Astrocyte of the cerebellum (primary cell): Measurements from ENCODE around the gene HK2.

Experiments used
- DNase-seq: peaks from one replicate; pipeline ENCODE4 v3.0.0-alpha.2; 2011; ENCODE audit warnings: low read depth
- H3K4me3 ChIP-seq: 2 replicates; pipeline ENCODE4 v1.5.1; 2011; ENCODE audit warnings: mild to moderate bottlenecking, low read depth, low read length, moderate library complexity
- in situ Hi-C: cut with HindIII; loops from 2 replicates; pipeline ENCODE4 v1.10.0; 2017; ENCODE audit warnings: low sequenced_read_pairs
- TF ChIP-seq, protein P1 (sequence below): IDR thresholded peaks from 2 replicates; pipeline ENCODE4 v1.5.1; 2012; ENCODE audit warnings: low read length, low read depth, moderate library complexity, mild to moderate bottlenecking; ENCODE audit errors: missing control alignments

The HK2 gene

DNA sequence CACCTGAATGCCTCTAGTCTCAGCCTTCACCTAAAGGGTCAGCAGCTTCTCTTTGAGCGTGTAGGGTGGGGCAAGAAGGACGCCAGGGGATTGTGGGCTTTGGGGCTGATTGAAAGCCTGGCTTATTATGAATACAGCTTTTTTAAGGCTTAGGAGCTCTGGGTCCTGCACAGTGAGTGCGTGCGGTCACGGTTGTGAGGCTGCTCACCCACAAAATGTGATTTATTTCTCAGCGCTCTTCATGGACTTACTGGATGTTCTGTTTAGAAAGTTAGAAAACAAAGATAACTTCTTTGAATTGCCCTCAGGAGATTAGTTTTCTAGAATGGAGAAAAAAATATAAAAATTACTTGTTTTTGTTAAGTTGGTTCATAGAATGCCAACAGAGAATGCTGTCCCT, 37.5 kb downstream of the HK2 start:
- in situ Hi-C loops, result no loop called here
- TF ChIP-seq, protein P1, sequence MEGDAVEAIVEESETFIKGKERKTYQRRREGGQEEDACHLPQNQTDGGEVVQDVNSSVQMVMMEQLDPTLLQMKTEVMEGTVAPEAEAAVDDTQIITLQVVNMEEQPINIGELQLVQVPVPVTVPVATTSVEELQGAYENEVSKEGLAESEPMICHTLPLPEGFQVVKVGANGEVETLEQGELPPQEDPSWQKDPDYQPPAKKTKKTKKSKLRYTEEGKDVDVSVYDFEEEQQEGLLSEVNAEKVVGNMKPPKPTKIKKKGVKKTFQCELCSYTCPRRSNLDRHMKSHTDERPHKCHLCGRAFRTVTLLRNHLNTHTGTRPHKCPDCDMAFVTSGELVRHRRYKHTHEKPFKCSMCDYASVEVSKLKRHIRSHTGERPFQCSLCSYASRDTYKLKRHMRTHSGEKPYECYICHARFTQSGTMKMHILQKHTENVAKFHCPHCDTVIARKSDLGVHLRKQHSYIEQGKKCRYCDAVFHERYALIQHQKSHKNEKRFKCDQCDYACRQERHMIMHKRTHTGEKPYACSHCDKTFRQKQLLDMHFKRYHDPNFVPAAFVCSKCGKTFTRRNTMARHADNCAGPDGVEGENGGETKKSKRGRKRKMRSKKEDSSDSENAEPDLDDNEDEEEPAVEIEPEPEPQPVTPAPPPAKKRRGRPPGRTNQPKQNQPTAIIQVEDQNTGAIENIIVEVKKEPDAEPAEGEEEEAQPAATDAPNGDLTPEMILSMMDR, result no peak
- no peak for DNase-seq
- H3K4me3 ChIP-seq, result no peak overlapping the region

DNA sequence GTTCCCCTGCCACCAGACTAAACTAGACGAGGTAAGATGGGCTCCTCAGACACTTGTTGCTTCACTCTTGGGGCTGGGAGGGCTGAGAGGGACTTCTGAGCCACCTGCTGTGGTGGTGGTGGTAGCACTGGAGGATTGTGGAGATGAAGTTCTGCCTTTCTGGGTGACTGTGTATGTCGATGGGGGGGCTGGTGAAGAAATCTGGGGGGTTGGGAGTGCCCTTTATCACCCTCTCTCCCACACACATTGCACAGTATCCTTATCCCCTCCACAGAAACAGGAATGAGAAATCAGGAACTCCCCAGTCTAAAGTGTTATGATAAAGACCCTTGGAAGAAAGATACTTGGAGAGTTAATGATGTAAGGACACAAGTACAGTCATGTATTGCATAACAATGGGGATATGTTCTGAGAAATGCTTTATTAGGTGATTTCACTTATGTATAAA, 38.5 kb downstream of the HK2 start:
- no peak for DNase-seq
- TF ChIP-seq, protein P1, result no peak
- in situ Hi-C loops, result no loop called here
- H3K4me3 ChIP-seq, result no peak overlapping the region

DNA sequence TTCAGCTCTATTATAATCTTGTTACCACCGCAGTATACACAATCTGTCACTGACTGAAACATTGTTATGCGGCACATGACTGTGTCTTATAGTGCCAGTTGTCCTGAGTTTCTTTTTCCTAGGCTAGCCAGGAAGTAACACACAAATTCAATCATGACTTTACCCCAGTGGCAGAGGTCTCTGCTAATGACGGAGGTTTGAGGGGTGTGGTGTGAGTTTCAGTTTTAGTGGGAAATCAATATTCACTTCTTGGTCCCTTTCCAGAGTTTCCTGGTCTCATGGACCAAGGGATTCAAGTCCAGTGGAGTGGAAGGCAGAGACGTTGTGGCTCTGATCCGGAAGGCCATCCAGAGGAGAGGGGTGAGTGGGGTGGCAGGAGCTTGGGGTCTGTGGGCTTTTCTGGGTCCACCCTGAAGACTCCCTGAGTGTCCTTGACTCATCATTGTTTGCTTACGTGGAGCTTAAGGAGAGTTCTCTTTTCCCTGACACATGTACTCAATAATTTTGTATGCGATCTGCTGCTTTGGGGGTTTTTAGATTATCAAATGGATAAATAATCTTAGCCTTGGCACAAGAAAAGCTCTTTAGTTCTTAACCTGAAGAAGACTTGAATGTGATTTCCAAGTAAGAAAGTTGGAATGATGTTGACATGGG, 39.2 kb downstream of the HK2 start:
- DNase-seq, result no peak
- in situ Hi-C loops, result no loop called here
- H3K4me3 ChIP-seq, result no peak overlapping the region
- TF ChIP-seq, protein P1, result no peak

DNA sequence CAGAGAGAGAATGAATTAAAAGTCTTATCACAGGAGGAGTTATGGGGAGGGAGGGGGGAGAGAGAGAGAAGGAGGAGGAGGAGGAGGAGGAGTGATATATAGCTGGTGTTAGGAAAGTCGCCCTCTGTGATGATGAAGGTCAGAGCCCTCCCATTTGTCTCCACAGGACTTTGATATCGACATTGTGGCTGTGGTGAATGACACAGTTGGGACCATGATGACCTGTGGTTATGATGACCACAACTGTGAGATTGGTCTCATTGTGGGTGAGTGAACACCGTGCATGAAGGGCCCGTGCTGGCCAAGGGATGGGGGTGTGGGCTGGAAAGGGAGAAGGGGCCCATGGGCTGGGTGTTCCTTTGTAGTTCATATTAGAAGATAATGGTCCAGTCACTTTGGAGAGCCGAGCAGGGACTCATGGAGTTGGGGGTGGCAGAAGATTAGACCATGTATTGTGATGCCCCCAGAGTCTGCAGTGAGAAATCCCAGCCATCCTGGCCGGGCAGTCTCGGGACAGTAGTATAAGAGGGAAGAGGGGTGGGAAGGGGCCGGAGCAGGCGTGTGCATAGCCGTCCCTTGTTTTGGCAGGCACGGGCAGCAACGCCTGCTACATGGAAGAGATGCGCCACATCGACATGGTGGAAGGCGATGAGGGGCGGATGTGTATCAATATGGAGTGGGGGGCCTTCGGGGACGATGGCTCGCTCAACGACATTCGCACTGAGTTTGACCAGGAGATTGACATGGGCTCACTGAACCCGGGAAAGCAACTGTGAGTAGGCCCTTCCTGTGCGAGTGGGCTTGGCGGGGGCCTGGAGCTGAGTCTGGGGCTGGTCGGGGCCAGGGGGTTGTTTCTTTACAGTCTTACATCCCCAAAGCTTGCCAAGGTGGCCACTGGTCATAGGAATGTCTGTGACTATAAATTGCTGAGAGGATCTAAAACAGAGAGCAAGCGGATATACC, 40.0 kb downstream of the HK2 start:
- in situ Hi-C loops, result no loop called here
- no peak overlapping the region for H3K4me3 ChIP-seq
- DNase-seq, result no peak
- TF ChIP-seq, protein P1, result no peak

DNA sequence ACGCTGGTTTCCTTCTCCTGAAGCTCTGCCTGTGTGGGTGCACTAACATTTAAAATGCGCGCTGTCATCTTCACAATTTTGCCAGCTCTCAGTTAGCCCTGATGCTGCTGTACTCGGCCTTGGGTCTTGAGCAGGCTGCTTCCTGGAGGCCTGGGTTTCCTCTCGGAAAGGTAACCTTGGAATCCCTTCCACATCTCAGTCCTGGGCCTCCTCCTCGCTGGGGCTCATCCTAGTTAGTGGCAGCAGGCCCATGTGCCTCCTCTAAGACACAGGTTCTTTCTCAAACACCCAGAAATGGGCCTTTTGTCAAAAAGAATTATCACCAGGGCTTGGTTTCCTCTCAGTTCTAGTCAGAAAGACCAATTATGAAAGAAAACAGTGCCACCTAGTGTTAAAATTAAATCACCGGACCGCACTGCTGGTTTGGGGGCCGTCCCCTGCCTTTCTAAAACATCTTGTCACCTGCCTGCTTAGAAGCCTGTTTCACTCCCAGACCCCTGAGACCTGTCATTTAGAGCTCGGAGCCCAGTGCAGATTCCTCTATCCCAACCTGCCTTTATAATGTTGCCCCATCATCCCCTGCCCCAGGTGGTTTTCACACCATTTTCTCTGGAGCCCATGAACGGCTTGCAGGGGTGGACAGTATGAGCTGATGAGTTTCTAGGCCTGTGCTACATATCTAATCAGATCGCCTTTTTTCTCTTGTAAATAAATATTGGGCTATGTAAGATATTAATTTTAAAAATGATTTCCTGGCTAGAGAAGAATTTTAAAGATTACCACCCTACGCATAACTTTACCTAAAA, 42.4 kb downstream of the HK2 start:
- no peak for DNase-seq
- TF ChIP-seq, protein P1, result peak; percentile 52
- no peak overlapping the region for H3K4me3 ChIP-seq
- in situ Hi-C loops, result loop anchor here (5.0 kb wide), 1 partner anchor 189 kb away; no protein-coding TSS in a partner anchor

DNA sequence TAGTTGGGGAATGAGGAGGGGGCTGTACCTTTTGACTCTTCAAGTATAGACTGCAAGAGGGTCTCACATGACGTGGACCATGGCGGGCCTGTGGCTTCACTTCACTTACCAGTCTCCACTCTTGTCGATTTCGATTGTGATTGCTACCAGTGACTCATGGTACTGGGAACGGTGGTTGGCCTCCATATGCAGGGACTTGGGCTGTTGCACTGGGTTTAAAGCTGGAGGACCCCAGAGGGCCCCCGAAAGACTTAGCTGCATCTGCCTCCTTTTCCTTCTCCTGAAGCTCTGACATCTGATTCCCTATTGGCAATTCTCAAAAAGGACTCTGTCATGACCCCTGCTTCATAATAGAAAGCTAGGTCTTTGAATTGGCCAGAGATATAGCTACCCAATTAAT, 43.4 kb downstream of the HK2 start:
- DNase-seq, result no peak
- H3K4me3 ChIP-seq, result no peak overlapping the region
- in situ Hi-C loops, result loop anchor here (5.0 kb wide), 1 partner anchor 190 kb away; no protein-coding TSS in a partner anchor
- TF ChIP-seq, protein P1, result no peak
